ENCODE results near the gene GLRA3.
A peak's percentile ranks its signal among the peaks of the same experiment; 100 is the strongest.
"Not testable (repeated sequence)": the region's sequence is repeated elsewhere in the genome, so short reads cannot be mapped to it uniquely, and the experiment has no call there.

Gene GLRA3

DNA sequence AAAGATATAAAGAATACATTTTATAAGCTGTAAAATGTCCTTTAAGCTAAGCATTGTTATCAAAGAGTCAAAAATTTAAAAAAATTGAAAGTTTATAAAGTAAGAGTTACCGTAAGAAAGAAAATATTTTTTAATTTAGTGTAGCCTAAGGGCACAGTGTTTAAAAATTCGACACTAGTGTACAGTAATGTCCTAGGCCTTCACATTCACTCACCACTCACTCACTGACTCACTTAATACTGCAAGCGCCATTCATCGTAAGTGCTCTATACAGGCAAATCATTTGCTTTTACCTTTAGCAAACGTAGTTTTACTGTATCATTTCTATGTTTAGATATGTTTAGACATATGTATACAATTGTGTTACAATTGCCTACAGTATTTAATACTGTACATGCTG is 20.2 kb downstream of the GLRA3 start:
- DNase-seq, result no peak

DNA sequence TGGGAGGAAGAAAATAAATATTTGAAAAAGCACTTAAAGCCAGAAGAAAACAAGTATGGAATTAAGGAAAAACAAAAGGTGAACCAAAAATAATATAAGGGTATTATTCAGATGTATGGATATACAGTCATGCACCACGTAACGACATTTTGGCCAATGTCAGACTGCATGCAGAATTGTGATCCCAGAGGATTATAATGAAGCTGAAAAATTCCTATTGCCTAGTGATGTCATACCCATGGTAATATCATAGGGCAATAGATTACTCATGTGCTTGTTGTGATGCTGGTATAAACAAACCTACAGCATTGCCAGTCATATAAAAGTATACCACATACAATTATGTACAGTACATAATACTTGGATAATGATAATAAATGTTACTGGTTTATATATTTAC is 20.9 kb downstream of the GLRA3 start:
- no peak for DNase-seq

- no peak for DNase-seq
Observed at GRCh38 chr4:174805746-174806145, 23.3 kb downstream of the GLRA3 start.

GRCh38 chr4:174794543-174795094 is 34.4 kb downstream of the GLRA3 start:
- no peak for DNase-seq

GRCh38 chr4:174789657-174790056 is 39.4 kb downstream of the GLRA3 start:
- DNase-seq, result no peak

- not testable (repeated sequence) for DNase-seq
Observed at GRCh38 chr4:174778274-174778986, 50.6 kb downstream of the GLRA3 start.

- no peak for DNase-seq
Observed at GRCh38 chr4:174775366-174775765, 53.7 kb downstream of the GLRA3 start.

DNA sequence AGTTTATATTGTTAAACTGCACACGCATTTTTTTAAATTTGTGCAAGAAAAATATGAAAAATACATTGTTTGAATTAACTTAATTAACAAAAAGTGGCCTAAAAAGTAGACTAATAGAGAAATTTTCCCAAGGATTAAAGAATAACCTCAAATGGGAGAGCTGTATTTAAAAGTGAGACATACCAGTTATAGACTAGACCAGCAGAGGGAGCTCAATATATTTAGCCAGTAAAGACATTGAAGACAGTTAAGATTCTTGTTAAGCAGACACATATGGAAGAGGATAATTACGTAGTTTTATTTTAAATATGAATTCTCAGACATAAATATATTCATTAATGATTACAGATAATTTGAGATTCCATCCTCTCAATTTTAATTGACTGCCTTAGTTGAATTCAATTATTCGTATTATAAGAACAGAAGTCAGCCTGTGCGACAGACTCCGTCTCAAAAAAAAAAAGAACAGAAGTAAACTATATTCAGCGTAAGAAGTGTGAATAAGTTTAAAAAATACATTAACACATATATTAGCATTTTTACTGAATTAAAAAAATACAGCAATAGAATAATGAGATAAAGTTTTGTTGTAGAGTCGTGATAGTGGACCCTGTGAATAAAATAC is 64.8 kb downstream of the GLRA3 start:
- DNase-seq, result peak; percentile 19 to 51

GRCh38 chr4:174763454-174764104 is 65.5 kb downstream of the GLRA3 start:
- DNase-seq, result no peak

DNA sequence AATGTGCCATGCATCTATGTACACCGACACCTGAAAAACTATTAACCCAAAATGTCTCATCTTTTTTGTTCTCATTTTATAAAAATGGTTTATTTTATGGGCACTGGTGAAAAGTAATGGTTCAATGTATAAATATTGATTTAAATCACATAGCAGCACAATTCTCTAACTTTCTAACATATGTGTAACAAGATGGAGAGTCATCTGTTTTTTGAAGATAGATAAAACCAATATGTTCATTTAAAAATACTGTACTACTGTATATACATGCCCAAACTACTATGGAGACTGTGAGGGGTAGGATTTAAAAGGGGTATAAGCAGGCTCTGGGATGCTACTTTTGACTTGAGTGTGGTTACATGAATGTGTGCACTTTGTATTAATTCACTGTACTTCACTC is 67.6 kb downstream of the GLRA3 start:
- DNase-seq, result no peak

DNA sequence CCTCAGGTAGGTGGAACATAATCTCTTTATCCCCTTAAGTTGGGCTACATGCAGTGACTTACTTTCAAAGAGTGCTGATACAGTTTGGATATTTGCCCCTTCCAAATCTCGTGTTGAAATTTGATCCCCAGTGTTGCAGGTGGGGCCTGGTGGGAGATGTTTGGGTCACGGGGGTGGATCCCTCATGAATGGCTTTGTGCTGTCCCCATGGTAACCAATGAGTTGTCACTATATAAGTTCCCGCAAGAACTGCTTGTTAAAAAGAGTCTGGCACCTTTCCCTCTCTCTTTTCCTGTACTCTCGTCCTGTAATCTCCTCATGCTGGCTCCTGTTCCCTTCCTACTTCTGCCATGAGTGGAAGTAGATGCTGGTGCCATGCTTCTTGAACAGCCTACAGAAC is 71.3 kb downstream of the GLRA3 start:
- no peak for DNase-seq

DNA sequence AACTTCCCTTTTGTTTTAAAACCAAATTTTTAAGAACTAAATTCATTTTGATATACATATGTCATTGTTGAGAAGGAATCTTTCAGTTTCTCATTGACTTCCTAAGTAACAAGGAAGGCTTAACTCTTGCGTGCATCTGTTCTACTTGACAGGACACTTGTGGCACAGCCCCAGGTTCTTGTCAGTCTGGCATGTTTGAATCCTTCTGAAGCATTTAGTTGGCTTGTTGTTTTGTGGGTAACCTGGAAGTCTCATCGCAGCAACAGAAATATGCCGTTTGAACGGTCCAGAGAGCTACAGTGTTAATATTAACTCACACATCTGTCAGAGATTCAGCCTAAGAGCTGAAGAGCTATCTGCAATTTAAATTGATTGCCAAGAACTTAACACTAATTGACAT is 76.0 kb downstream of the GLRA3 start:
- no peak for DNase-seq

DNA sequence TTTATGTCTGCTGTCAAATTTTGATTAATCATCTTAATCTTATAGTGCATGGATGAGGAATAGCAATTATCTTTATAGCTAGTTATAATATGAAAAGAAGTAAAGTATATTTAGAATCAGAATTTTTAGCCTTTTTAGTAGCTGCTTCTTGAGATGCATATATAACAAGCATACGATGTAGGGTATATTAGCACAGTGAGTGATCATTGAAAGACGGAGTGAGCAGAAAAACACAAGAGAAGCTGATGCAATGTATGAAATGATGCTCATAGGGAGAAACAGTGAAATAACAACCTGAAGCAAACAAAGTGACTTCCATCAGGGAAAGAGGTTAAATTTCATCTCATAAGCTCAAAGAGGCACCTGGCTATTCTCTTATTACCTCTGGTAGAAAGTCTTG is 77.0 kb downstream of the GLRA3 start:
- DNase-seq, result no peak

GRCh38 chr4:174749091-174749490 is 80.0 kb downstream of the GLRA3 start:
- DNase-seq, result no peak

DNA sequence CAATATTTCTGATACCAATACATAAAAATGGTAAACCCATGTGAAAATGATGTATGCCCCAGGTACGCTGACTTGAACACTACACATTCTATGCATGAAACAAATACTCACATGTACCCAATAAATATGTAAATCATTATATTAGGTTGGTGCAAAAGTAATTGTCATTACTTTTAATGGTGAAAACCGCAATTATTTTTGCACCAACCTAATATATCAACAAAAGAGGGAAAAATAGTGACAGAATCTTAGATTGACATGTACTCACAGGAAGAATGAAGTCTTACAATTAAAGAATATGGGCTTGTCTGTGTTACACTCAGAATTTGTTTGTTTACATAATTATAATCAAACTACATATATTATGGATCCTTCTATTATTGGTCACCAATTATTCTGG is 82.3 kb downstream of the GLRA3 start:
- DNase-seq, result no peak

DNA sequence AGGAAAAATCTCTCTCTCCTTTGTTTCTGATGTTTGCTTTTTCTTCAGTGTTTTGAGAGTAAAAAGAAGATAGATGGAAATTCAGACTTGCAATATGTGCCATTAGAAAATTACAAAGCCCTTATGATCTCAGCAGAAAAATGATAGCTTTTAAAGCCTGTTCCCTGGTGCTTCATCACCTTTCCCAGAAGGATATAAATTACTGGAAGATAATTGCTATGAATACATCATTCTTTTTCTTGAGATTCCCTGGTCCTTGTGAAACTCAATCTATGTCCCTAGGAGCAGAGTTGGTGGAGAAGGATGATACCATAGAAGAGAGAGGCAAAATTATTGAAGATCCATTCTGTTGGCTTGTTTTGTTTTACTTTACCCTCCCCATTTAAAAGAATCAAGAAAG is 86.5 kb downstream of the GLRA3 start:
- no peak for DNase-seq

GRCh38 chr4:174739576-174739975 is 89.5 kb downstream of the GLRA3 start:
- DNase-seq, result no peak

DNA sequence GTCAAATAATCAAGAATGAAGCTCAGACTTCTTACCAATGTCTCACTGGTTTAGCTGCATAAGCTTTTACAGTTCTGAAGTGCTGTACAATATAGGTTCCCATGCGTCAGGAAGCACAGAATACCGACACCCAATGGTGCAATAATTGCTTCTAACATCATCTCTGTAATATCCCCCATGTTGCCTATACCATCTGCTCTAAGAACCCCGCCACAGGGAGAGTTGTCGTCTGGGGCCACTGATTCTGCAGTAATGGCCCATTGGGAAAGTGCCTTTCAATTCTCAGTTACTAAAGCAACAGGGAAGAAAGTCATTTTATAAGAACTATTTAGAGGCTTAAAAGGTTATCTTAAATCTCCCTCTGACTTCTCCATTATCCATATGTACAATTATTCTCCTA is 94.9 kb downstream of the GLRA3 start:
- no peak for DNase-seq

DNA sequence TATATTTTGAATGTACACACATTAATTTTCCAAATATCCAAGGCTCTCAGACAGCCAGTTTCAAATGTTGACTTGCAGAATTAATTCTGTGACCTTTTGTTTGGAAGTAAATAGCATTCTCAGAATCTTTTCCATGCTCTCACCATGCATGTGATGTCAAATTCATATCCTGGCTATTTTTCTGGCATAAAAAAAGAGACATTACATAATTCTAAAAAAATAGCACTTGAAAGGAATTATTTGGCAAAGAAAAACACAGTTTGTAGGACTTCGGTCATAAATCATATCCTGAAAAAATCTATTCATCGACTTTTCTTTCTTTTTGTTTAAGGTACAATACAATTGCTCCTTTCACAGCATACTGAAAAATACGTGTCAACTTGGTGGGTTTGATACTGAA is 111.2 kb downstream of the GLRA3 start:
- no peak for DNase-seq

DNA sequence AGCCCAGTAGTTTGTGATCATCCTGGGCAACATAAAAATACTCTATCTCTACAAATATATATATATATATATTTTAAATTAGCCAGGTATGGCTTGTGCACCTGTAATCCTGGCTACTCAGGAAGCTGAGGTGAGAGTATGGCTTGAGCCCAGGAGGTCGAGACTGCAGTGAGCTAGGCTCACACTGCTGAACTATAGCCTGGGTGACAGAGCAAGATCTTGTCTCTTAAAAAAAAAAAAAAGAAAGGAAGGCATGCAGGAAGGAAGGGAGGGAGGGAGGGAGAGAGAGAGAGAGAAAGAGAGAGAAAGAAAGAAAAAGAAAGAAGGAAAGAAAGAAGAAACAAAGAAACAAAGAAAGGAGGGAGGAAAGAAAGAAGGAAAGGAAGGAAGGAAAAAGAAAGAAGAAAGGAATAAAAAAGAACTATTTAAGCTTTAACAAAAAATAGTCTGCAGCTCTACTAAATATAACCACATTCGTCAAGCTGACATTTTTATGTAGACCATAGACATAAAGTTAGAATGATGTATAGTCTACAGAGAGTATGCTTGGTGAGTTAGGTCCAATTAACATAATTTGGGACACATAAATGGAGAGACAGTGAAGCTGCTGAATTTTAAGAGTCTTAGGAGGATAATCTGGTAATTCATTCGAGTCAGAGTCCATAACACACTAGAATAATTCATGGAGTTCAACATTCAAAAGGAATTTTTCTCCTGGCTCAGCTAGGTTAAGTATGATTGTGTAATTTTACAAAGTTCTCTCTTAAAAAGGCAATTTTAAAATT is 111.9 kb downstream of the GLRA3 start:
- no peak for DNase-seq

DNA sequence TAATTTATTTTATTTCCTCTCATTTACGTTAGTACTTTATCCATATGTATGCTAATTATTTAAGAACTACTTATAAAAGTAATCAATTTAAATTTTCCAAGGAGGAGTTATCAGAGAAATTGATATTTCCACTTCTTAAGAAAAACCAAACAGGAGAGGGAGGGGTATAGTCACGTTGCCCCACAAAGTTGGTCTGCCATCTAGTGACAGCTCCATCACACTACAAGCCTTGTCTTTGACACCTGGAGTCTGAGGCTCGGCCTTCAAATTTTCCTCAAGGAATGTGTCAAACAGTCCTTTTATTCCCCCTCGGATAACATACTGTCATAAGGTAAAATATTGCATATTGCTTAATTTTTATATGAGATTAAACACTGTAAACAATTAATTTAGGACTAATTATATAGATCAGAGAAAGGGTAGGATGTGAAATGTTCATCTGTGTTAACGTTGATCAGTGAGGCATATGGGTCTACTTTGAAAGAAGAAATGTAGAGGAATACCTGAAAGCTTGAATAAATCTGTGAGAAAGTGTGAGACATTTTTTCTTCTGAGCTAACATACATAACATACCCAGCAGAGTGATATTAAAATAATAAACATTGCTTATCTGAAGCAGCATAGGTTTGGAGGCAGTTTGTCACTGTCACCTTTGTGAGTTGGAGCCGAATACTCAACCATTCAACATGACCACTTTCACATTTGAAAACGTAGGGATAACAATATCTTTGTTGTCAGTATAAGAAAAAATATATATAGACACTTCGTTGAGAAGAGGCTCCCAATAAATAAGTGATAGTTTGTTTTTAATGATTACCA is 114.4 kb downstream of the GLRA3 start:
- DNase-seq, result peak; percentile 1 to 36

DNA sequence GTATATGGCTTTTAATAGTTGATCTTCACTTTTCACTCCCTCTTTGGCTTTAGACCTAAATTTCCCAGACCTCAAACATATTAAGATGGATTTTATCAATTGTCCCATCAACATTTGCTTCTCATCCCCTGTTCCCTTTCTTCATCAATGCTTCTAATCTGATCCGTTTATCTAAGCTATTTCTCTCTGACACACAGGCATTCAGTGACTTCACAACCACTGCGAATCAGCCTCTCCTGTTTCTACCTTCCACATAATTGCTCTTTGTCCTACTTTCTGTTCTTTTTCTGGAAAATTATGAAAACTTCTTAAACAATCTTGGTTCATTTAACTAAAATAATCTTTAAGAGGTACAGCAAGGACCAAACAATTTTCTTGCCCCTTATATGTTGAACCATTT is 115.2 kb downstream of the GLRA3 start:
- no peak for DNase-seq
